B cell (primary cell): ENCODE data around the gene LTC4S.

ENCODE experiments used
- CTCF ChIP-seq: fragments of 200-600 bp; IDR thresholded peaks from one replicate; pipeline ENCODE4 v1.8.0; 2022; ENCODE audit warnings: antibody characterized with exemption, mild to moderate bottlenecking
- EZH2 ChIP-seq: IDR thresholded peaks from 2 replicates; pipeline ENCODE4 v1.6.1; 2012; ENCODE audit warnings: borderline replicate concordance, low read depth, mild to moderate bottlenecking, moderate library complexity, low read length; ENCODE audit not compliant: insufficient read depth, poor library complexity, severe bottlenecking

- TF ChIP-seq CTCF (no peak), EZH2 (no peak)
Observed at GRCh38 chr5:179812997-179813607, 19.3 kb downstream of the LTC4S start.
